Measurements from ENCODE around the gene SPCS2. TPM values are rescaled to one million over a fixed set of nuclear protein-coding genes. Genes with fewer than 3 reads are reported as not detected.

Gene SPCS2
- total and polyA plus RNA-seq, 2 of the 8 experiments (the other 6 are each of a cell fraction or from before 2014, with no cell fraction given): 92.7 to 161 TPM

DNA sequence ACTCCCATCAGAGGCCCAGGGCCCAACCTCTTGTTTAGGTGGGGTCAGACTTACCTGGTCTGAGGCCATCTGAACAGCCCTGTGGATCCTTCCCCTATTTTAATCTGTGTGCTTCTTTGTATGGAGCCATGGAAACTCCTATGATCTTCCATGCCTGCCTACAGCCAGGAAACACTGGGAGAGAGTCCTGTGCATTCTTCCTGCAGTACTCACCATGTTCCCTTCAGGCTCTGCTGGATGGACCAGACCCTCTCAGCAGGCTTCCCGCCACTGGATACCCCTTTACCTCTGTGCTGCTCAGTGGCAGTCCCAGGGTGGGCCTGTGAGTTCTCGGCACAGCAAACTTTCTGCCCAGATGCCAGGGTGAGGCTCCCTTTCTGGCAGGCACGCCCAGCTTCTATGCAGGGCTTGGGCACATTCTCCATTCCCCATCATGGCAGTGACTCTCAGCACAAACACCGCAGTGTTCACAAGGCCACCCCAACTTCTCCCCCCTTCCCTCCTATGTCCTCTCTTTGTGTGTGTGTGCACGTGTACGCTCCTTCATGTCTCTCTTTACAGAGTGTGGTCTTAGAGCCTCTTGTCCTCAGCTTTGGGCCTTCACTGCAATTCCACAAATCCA lies 74.5 kb downstream of the SPCS2 start (continued):
- TF ChIP-seq, protein P1, sequence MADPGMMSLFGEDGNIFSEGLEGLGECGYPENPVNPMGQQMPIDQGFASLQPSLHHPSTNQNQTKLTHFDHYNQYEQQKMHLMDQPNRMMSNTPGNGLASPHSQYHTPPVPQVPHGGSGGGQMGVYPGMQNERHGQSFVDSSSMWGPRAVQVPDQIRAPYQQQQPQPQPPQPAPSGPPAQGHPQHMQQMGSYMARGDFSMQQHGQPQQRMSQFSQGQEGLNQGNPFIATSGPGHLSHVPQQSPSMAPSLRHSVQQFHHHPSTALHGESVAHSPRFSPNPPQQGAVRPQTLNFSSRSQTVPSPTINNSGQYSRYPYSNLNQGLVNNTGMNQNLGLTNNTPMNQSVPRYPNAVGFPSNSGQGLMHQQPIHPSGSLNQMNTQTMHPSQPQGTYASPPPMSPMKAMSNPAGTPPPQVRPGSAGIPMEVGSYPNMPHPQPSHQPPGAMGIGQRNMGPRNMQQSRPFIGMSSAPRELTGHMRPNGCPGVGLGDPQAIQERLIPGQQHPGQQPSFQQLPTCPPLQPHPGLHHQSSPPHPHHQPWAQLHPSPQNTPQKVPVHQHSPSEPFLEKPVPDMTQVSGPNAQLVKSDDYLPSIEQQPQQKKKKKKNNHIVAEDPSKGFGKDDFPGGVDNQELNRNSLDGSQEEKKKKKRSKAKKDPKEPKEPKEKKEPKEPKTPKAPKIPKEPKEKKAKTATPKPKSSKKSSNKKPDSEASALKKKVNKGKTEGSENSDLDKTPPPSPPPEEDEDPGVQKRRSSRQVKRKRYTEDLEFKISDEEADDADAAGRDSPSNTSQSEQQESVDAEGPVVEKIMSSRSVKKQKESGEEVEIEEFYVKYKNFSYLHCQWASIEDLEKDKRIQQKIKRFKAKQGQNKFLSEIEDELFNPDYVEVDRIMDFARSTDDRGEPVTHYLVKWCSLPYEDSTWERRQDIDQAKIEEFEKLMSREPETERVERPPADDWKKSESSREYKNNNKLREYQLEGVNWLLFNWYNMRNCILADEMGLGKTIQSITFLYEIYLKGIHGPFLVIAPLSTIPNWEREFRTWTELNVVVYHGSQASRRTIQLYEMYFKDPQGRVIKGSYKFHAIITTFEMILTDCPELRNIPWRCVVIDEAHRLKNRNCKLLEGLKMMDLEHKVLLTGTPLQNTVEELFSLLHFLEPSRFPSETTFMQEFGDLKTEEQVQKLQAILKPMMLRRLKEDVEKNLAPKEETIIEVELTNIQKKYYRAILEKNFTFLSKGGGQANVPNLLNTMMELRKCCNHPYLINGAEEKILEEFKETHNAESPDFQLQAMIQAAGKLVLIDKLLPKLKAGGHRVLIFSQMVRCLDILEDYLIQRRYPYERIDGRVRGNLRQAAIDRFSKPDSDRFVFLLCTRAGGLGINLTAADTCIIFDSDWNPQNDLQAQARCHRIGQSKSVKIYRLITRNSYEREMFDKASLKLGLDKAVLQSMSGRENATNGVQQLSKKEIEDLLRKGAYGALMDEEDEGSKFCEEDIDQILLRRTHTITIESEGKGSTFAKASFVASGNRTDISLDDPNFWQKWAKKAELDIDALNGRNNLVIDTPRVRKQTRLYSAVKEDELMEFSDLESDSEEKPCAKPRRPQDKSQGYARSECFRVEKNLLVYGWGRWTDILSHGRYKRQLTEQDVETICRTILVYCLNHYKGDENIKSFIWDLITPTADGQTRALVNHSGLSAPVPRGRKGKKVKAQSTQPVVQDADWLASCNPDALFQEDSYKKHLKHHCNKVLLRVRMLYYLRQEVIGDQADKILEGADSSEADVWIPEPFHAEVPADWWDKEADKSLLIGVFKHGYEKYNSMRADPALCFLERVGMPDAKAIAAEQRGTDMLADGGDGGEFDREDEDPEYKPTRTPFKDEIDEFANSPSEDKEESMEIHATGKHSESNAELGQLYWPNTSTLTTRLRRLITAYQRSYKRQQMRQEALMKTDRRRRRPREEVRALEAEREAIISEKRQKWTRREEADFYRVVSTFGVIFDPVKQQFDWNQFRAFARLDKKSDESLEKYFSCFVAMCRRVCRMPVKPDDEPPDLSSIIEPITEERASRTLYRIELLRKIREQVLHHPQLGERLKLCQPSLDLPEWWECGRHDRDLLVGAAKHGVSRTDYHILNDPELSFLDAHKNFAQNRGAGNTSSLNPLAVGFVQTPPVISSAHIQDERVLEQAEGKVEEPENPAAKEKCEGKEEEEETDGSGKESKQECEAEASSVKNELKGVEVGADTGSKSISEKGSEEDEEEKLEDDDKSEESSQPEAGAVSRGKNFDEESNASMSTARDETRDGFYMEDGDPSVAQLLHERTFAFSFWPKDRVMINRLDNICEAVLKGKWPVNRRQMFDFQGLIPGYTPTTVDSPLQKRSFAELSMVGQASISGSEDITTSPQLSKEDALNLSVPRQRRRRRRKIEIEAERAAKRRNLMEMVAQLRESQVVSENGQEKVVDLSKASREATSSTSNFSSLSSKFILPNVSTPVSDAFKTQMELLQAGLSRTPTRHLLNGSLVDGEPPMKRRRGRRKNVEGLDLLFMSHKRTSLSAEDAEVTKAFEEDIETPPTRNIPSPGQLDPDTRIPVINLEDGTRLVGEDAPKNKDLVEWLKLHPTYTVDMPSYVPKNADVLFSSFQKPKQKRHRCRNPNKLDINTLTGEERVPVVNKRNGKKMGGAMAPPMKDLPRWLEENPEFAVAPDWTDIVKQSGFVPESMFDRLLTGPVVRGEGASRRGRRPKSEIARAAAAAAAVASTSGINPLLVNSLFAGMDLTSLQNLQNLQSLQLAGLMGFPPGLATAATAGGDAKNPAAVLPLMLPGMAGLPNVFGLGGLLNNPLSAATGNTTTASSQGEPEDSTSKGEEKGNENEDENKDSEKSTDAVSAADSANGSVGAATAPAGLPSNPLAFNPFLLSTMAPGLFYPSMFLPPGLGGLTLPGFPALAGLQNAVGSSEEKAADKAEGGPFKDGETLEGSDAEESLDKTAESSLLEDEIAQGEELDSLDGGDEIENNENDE (IDR thresholded peaks at IDR 0.05; ENCODE audit: insufficient replicate concordance, low read length): no peak

Data from H1 (cell line).